HG02610 (cell line): ENCODE results near the gene PCDH20.
"Not testable (repeated sequence)": the region's sequence is repeated elsewhere in the genome, so short reads cannot be mapped to it uniquely, and the experiment has no call there.

ENCODE experiments used
- ATAC-seq: cut with Tn5 transposase; IDR thresholded peaks from one replicate; pipeline ENCODE4 v1.9.1; 2021; ENCODE audit warnings: mild to moderate bottlenecking, moderate library complexity; ENCODE audit not compliant: unreplicated experiment

Gene PCDH20, protein sequence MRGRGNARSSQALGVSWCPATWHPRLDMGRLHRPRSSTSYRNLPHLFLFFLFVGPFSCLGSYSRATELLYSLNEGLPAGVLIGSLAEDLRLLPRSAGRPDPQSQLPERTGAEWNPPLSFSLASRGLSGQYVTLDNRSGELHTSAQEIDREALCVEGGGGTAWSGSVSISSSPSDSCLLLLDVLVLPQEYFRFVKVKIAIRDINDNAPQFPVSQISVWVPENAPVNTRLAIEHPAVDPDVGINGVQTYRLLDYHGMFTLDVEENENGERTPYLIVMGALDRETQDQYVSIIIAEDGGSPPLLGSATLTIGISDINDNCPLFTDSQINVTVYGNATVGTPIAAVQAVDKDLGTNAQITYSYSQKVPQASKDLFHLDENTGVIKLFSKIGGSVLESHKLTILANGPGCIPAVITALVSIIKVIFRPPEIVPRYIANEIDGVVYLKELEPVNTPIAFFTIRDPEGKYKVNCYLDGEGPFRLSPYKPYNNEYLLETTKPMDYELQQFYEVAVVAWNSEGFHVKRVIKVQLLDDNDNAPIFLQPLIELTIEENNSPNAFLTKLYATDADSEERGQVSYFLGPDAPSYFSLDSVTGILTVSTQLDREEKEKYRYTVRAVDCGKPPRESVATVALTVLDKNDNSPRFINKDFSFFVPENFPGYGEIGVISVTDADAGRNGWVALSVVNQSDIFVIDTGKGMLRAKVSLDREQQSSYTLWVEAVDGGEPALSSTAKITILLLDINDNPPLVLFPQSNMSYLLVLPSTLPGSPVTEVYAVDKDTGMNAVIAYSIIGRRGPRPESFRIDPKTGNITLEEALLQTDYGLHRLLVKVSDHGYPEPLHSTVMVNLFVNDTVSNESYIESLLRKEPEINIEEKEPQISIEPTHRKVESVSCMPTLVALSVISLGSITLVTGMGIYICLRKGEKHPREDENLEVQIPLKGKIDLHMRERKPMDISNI

DNA sequence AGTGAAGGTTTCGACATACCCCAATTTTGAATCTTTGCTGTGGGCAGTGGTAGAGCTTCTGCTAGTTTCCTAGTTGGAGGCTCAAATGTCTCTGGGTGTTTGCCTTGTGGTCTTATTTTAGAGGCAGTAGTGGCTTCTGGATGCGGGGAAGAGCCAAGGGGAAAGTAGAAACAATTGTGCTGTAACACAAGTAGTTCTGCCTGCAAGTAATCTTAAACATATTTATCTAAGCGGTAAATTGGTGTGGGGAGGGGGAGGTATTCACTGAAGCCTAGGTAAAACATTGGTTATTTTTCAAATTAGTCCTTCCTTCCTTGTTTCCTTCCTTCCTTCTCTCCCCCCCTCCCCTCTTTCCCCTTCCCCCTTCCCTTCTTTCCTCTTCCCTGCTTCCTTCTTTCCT, at the start of gene PCDH20:
PCDH20 (minus strand) TSS at position 101 of the 400 bp plus-strand sequence. CDS start 691 bp downstream, outside the sequence.
- ATAC-seq = no peak

DNA sequence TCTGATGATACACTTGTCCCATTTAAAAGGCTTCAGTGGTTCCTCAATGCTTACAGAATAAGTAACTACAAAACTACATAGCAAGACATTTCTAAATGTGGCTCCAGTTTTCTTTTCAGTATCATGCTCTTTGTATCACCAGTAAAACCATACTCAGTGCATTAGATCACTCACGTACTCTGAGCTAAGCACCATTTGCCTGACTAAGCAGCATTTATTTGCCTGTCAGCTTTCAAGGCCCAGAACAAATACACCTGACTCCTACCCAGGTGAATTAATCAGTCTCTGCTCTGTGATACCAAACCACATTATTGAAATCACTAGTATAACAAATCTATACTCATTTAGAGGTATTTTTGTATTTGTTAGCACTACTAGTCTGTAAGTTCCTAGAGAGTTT, 47.4 kb upstream of the PCDH20 start:
- ATAC-seq = no peak

DNA sequence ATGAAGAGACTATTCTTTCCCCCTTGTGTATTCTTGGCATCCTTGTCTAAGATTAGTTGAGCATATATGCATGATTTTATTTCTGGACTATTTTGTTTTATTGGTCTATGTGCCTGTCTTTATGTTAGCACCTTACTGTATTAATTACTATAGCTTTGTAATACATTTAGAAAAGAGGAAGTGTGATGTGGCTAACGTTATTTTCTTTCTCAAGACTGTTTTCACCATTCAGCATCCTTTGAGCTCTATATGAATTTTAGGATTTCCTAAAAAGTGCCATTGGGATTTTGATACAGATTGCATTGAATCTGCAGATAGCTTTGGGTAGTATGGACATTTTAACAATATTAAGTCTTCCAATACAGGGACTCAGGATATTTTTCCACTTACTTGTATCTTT, 37.5 kb upstream of the PCDH20 start:
- ATAC-seq = no peak

DNA sequence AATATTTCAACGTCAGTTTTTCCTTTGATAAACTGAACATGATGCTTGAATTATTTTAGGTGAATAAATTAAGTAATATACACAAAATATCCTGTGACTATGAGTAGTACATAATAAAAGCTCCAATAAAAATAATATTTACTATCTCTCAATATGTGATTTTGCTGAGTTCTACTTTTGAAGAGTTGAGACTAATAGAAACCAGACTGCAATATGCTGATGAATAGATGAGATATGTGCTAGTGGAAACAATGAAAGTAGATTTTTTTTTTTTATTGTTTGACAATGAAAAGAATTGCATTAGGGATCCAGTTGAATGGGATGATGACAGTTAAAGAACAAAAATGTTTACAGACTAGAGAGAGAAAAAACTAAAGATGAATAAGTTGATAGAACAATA, 16.4 kb upstream of the PCDH20 start:
- ATAC-seq = no peak

DNA sequence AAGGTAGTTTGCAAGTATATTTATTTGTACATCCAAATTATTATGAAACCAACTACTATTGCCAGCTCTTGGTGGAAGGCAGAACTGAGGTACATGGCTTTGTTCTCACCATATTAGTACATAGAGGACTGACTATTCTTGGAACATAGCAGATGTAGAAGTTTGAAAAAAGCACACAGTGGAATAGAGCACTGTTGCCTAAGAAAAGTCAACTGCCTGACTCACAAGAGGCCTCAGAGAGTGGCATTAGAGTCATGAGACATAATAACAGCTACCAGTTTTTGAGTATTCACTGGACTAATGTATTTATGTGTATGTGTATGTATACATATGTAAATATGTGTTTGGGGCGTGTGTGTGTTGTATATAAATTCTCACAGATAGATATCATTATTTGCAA, 8.3 kb upstream of the PCDH20 start:
- ATAC-seq = no peak

DNA sequence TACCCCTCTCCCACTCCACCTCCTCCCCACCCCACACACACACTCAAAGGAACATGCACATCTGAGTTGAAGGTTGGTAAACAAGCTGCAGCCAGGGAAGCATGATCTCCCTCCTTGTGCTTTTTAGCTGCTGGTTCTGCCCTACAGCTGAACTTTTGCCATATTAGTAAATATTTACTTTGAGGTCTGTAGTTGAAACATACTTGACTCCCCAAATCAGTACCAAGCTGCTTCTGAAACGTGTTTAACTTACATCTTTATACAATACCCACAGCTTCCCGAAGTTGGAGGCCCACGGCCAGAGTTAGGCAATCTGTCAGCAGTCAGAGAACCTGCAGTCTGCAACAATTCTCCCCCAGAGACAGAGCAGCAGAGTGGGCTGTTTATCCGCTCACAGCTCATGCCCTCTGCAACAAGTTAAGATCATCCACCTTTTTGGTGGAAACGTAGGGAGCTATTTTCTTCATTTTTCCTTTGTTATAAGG, 1.5 kb upstream of the PCDH20 start:
- no peak for ATAC-seq

DNA sequence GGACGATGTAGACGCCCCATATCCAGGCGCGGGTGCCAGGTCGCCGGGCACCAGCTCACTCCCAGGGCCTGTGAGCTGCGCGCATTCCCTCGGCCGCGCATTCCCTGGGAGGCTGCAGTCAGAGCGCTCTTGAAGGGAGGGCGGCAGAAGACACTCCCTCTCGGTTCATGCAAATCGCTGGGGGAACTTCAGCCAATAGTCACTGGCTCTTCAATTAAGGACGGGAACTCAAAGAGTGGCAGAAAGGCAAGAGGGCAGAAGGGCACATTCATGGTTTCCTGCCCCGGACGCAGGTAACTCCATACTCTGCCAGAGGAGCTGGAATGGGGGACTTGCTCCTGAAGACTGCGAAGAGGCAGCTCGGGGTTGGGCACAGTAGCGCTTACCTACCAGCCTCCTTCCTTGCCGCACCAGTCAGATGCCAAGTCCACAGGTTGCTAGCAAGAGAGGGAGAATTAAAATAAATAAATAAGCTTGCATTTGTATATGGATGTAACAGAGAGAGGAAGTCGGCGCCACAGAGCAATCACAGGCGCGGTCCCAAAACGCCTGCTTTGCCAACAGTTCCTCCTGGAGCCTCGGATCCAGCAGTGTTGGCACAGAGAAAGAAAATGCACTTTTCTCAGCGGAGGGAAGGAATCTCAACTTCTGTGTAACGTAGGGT, 459 bp downstream of the PCDH20 start:
- no peak for ATAC-seq

DNA sequence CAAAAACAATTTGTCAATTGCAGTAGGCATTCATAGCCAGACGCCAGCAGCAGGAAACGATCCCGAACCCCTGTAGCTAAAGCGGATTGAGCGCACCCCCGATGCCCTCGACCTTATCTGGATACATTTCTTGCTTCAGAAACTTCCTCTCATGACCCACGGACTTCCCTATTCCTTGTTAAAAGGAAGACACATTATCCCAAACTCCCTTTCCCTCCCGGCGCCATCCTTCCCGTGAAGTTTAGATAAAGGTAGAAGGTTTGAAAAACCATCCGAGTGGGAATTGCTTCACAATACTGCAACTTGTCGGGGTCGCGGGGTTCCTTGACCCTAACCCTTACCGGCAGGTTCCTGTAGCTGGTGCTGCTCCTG, 977 bp downstream of the PCDH20 start:
- ATAC-seq = no peak

DNA sequence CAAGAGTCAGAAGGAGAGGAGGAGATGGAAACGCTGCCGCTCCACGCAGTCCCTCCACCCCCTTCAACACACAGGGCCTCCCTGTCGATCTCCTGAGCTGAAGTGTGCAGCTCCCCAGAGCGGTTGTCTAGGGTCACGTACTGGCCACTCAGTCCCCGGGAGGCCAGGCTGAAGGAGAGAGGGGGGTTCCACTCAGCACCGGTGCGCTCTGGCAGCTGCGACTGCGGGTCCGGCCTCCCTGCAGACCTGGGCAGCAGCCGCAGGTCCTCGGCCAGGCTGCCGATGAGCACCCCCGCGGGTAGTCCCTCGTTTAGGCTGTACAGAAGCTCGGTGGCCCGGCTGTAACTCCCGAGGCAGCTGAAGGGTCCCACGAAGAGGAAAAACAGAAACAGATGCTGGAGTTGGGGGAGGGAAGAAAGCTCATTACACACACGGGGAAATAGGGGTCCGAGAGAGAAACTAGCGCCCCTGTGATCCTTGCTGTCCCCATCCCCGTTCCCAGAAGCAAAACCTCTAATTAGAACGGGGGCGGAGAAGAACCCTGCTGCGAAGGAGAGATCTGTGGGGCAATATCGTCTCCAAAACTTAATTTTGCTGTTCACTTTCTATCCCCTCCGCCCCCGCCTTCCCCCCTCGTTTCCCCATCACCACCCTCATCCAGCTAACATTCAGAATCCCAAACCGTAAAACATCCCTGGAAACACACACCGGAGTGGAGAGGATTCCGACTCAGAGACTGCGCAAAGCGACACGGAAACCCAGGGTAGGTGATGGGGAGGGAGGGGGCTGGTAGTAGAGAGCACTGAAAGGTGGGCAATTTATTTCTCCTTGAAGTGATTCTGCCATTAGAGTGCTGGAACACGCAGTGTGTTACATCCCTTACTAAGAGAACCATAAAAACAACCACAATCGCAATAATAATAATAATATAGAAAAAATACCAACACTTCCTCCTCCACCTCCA, 1.8 kb downstream of the PCDH20 start:
- ATAC-seq = no peak

DNA sequence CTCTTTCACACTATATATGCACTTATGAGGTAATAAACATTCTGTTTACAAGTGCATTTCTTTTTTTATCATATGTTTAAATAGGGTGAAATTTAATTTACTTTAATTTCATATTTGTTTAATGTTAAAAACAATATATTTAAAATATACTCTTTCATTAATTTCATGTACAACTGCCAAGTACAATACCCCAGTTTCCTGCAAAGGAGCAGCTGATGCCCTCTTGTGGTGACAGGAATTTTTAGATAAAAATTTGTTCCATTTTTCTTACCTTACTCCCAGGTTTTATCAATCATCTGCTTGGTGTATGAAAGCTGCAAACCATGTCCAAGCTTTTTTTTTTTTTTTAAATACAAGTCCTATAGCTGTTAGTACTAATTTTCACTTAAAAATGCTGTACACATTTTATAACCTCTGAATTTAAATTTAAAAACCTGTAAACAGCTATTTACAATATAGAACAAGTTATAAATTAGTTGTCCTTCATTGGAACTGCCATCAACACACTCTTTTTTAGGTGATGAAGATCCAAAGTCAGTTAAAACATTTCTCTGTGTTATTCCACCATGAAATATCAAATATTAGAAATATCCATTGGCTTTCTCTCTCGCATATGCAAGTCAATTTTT, 4.9 kb downstream of the PCDH20 start:
- no peak for ATAC-seq

DNA sequence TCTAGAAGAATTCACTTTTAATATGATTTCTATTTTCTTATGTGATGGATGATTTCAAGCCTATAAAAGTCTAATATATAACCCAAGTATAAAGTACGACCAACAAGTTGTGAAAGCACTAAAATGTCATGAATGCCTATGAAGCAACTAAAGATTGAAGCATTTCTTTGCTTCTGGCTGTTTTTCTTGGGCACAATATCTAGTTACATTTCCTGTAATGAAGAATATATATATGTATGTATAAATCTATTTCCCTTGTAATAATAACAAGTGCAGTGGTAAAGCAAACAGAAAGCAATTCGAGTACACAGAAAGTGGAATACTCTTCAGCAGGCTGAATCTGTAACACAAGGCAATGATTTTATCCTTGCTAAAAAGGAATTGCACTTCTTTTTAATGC, 5.4 kb downstream of the PCDH20 start:
- ATAC-seq = no peak

DNA sequence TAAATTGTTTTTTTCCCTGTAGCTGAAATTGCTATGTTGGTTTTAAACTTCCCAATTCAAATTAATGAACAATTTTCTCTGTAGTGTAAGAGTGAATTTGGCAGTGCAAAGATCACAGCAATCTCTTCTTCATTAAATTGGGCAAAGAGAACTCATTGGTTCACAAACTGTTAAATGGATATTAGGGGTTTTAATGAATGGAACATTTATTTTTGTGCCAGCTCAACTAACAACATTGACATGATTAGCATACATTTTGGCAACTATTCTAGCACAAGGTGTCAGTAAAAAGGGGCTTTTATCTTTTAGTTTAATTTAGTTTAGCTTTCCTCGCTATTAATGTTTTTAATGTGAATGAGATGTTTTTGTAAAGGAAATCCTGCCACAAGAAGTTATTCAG, 7.1 kb downstream of the PCDH20 start:
- ATAC-seq = no peak

DNA sequence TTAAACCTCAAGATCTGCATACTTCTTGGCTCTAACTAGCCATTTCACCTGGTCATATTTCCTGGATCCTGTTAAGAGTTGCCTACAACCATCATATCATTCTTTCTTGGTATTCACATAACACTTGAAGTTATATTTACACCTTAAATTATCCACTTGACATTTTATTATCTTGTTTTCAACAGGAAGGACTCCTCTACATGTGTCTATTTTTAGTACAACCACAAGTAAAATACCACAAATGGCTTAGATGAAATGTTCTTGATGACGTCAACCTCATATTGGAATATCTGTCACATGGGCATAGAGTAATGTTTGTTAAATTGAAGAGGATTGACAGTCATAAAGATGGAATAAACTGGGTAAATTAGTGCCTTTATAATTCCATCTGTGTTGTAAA, 9.4 kb downstream of the PCDH20 start:
- ATAC-seq = no peak

DNA sequence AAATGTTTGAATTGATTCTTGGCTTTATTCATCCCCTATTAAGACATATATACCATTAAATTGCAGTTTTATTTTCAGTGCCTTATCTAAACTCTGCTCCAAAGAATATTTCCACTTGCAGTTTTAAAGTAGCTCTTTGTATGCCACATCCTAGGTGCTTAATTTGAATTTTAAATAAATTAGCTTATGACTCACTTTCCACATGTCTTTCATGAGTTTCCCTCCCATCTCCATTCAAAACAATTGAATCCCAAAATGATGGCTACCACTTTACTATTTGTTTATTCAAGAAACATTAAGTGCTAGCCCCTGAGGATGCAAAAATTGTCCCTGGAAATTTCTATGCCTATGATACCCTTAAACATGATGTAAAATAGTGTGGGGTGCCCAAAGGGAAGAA, 19.5 kb downstream of the PCDH20 start:
- ATAC-seq = no peak

DNA sequence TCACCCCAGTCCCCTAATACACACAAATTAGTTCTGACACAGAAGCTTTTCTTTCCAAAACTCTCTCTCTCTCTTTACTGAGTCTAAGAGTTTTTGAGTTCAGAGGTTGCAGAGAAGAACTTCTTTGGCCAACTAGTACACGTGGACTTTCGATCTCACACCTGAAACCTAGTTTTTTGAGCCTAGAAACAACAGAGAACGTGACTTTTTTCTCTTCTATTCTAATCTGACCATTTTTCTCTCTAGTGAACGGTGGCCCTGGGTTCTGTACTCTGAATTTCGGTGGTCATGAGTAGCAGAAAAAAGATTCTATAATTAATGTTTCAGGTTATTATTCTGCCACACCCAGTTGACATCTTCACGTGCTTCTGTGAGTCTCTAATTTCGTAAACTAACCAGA, 24.2 kb downstream of the PCDH20 start:
- no peak for ATAC-seq

DNA sequence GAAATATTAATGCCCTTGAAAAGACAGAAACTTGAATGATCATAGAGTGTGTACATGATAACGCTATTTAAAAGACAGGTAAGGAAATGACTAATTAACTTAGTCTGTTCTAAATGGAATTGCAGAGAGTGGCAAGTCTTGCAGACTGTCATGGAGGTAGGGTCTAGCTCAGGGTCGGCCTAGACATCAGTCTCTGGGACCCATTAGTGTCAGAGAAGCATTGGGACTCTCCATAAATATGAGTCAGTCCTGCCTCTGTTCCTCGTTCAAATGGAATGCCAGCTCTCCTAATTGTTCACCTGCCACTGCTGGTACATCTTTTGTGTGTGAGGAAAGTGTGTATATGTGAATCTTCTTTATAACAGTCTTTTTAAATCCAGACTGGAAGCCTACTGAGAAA, 28.0 kb downstream of the PCDH20 start:
- no peak for ATAC-seq

DNA sequence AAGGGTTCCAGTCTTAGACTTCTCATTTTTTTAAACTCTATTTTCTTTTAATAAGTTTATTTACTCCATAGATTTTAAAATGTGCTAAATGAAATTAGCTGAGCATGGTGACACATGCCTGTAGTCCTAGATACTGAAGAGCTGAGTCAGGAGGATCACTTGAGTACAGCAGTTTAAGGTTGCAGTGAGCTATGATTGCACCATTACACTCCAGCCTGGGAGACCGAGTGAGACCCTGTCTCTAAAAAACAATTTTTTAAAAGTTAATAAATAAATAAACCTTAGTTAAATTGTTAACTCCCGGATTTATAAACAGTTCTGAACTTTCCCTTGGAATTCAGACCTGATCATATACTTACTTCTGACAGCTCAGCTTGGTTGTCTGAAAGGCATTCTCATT, 32.5 kb downstream of the PCDH20 start:
- ATAC-seq = no peak

DNA sequence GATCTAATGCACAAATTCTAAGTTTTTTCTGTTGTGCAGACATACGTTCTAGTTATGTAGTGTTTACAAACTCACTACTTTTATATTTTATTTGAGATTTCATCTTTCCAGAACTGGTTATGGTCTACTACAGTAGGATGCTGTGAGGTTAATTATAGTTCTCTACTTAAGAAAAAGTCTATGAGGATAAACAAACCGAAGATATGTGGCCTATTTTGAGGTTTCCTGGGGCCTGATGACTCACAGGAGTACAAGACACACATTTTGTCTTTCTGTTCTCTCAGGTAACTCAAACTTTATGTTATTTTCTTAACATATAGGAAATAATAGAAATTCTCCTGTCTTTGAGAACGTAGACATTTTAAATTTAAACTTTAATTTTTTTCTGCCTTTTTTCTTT, 45.1 kb downstream of the PCDH20 start:
- ATAC-seq = no peak

DNA sequence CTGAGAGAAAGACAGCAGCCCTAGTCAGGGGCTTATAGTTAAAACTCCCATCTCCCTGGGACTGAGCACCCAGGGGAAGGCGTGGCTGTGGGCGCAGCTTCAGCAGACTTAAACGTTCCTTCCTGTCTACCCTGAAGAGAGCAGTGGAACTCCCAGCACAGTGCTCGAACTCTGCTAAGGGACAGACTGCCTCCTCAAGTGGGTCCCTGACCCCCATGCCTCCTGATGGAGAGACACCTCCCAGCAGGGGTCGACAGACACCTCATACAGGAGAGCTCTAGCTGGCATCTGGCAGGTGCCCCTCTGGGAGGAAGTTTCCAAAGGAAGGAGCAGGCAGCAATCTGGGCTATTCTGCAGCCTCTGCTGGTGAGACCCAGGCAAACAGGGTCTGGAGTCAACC, 51.0 kb downstream of the PCDH20 start:
- not testable (repeated sequence) for ATAC-seq

DNA sequence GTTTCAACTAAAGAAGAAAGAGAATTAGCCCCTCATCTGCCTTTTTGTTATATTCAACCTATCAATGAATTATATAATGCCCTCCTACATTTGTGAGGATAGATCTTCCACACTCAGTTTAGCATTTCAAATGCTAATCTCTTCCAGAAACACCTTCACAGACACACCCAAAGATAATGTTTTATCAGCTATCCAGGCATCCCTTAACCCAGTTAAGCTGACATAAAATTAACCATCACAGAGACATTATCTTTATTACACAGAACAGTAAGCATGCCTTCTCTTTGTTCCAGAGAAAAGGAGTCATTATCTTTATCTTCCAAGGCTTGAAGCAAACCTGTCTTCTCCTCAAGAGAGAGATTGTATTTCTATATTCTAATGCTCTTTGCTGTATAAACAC, 53.1 kb downstream of the PCDH20 start:
- no peak for ATAC-seq
